HG03457 (cell line): ENCODE results near the gene FAAP100.

Experiments
- ATAC-seq: cut with Tn5 transposase; IDR thresholded peaks from one replicate; pipeline ENCODE4 v1.9.1; 2021; ENCODE audit warnings: moderate number of reproducible peaks; ENCODE audit not compliant: unreplicated experiment

FAAP100 gene

GRCh38 chr17:81526662-81527571 is 25.2 kb downstream of the FAAP100 start:
- no peak for ATAC-seq

- ATAC-seq = no peak
These were observed 27.3 kb downstream of the FAAP100 start for GRCh38 chr17:81524865-81525159.

GRCh38 chr17:81524039-81524864 is 27.9 kb downstream of the FAAP100 start:
- ATAC-seq = no peak

GRCh38 chr17:81523402-81524038 is 28.6 kb downstream of the FAAP100 start:
- no peak for ATAC-seq

- ATAC-seq = no peak
These were observed 29.4 kb downstream of the FAAP100 start for GRCh38 chr17:81522491-81523401.

- ATAC-seq = no peak
These were observed 31.9 kb downstream of the FAAP100 start for GRCh38 chr17:81520021-81520901.

- no peak for ATAC-seq
These were observed 32.7 kb downstream of the FAAP100 start for GRCh38 chr17:81519284-81520020.

GRCh38 chr17:81518785-81519283 is 33.3 kb downstream of the FAAP100 start:
- no peak for ATAC-seq

- no peak for ATAC-seq
These were observed 33.9 kb downstream of the FAAP100 start for GRCh38 chr17:81518113-81518784.

- ATAC-seq = no peak
These were observed 34.6 kb downstream of the FAAP100 start for GRCh38 chr17:81517339-81518112.

- ATAC-seq = no peak
These were observed 35.2 kb downstream of the FAAP100 start for GRCh38 chr17:81517009-81517338.

- ATAC-seq = no peak
These were observed 35.7 kb downstream of the FAAP100 start for GRCh38 chr17:81516439-81516838.

GRCh38 chr17:81515530-81516041 is 36.6 kb downstream of the FAAP100 start:
- no peak for ATAC-seq

GRCh38 chr17:81514739-81515529 is 37.2 kb downstream of the FAAP100 start:
- ATAC-seq = no peak

GRCh38 chr17:81514489-81514738 is 37.7 kb downstream of the FAAP100 start:
- ATAC-seq = no peak

- no peak for ATAC-seq
These were observed 38.2 kb downstream of the FAAP100 start for GRCh38 chr17:81513753-81514488.
